Left cardiac atrium (tissue), 4 donors: ENCODE measurements around the gene ADRB2. TPM values are rescaled to one million over a fixed set of nuclear protein-coding genes. Genes with fewer than 3 reads are reported as not detected.
"Not testable (repeated sequence)": the region's sequence is repeated elsewhere in the genome, so short reads cannot be mapped to it uniquely, and the experiment has no call there.

Experiments
- ATAC-seq, 2 donors: fragments of 200-7000 bp; cut with Tn5 transposase; one replicate each; pipeline ENCODE4 v1.9.1; 2020; ENCODE audit warnings: mild to moderate bottlenecking in 2 of 2, moderate library complexity in 2 of 2
- DNase-seq: peaks from one replicate; pipeline ENCODE4 v3.0.0-alpha.2; 2020
- intact Hi-C, 2 donors: fragments of 100-400 bp; cut with DNase I; formaldehyde crosslinking; loops; one replicate each; pipeline versions ENCODE4 v1.14.1 to v1.15.1; 2022 to 2023
- total RNA-seq, 2 donors: library from RNA; stranded (reverse); fragmentation: NEBNext Ultra II Directional; extraction: Animal tissue kit (Norgen Biotek cat#: 25700); gene quantifications; one replicate each; pipeline ENCODE4 v1.2.1, GENCODE V29; 2021
- donor health status: DM: no; HTN: yes; CAD: no.
- donor health status: DM: no; HTN: yes; CAD: no; lungs with severe emphysema.
- donor health status: DM: yes; HTN: yes; CAD: no.
- donor health status: Dilated cardiomyopathy.

Gene ADRB2
- total RNA-seq, 2 donors from 2014 or later, result 3.3 to 5.8 TPM

- intact Hi-C loops, result loop anchor here in 1 of 2 donors (10.0 kb wide), 1 partner anchor 57 kb away; no protein-coding TSS in a partner anchor
- DNase-seq, result no peak
- ATAC-seq, result no peak
These were observed 24.6 kb upstream of the ADRB2 start for GRCh38 chr5:148801682-148802276.

GRCh38 chr5:148803451-148803850 lies 23.0 kb upstream of the ADRB2 start:
- DNase-seq, ATAC-seq: not testable (repeated sequence)
- intact Hi-C loops, result loop anchor here in 1 of 2 donors (10.0 kb wide), 1 partner anchor 59 kb away; no protein-coding TSS in a partner anchor

GRCh38 chr5:148804393-148804792 lies 22.0 kb upstream of the ADRB2 start:
- ATAC-seq, result no peak
- intact Hi-C loops, result loop anchor here in 1 of 2 donors (10.0 kb wide), 1 partner anchor 60 kb away; no protein-coding TSS in a partner anchor
- no peak for DNase-seq

GRCh38 chr5:148805326-148806290 lies 20.8 kb upstream of the ADRB2 start:
- peak; percentile 35 for DNase-seq
- intact Hi-C loops, result loop anchor here in 1 of 2 donors (10.0 kb wide), 1 partner anchor 61 kb away; no protein-coding TSS in a partner anchor
- ATAC-seq, result peak; percentile 88 to 89

GRCh38 chr5:148806520-148806931 lies 19.9 kb upstream of the ADRB2 start:
- intact Hi-C loops, result loop anchor here in 1 of 2 donors (10.0 kb wide), 1 partner anchor 62 kb away; no protein-coding TSS in a partner anchor
- DNase-seq (no peak), ATAC-seq (peak in 1 of 2 donors; percentile 34)

- no peak for DNase-seq
- intact Hi-C loops, result loop anchor here in 1 of 2 donors (10.0 kb wide), 1 partner anchor 63 kb away; no protein-coding TSS in a partner anchor
- ATAC-seq, result peak; percentile 39 to 42
These were observed 18.6 kb upstream of the ADRB2 start for GRCh38 chr5:148807851-148808250.

- intact Hi-C loops, result loop anchor here in 1 of 2 donors (10.0 kb wide), 1 partner anchor 64 kb away; no protein-coding TSS in a partner anchor
- no peak for DNase-seq
These were observed 17.4 kb upstream of the ADRB2 start for GRCh38 chr5:148808864-148809642.

GRCh38 chr5:148809781-148810524 lies 16.5 kb upstream of the ADRB2 start:
- DNase-seq (no peak), ATAC-seq (no peak)
- intact Hi-C loops, result loop anchor here in 1 of 2 donors (10.0 kb wide), 1 partner anchor 65 kb away; no protein-coding TSS in a partner anchor

More at GRCh38 chr5:148808864-148809642, 17.4 kb upstream of the ADRB2 start:
- peak in 1 of 2 donors; percentile 55 for ATAC-seq

GRCh38 chr5:148810823-148811222 lies 15.6 kb upstream of the ADRB2 start:
- DNase-seq (no peak), ATAC-seq (no peak)
- intact Hi-C loops, result no loop called here

- DNase-seq (no peak), ATAC-seq (no peak)
- intact Hi-C loops, result no loop called here
These were observed 14.7 kb upstream of the ADRB2 start for GRCh38 chr5:148811756-148812155.

GRCh38 chr5:148815086-148815485 lies 11.3 kb upstream of the ADRB2 start:
- ATAC-seq (no peak), DNase-seq (no peak)
- intact Hi-C loops, result no loop called here

GRCh38 chr5:148815578-148815977 lies 10.8 kb upstream of the ADRB2 start:
- ATAC-seq, result no peak
- intact Hi-C loops, result no loop called here
- no peak for DNase-seq

- intact Hi-C loops, result no loop called here
- DNase-seq, result no peak
- no peak for ATAC-seq
These were observed 10.1 kb upstream of the ADRB2 start for GRCh38 chr5:148816357-148816756.

GRCh38 chr5:148816782-148817181 lies 9.6 kb upstream of the ADRB2 start:
- DNase-seq (no peak), ATAC-seq (no peak)
- intact Hi-C loops, result no loop called here

- intact Hi-C loops, result no loop called here
- DNase-seq, result no peak
- no peak for ATAC-seq
These were observed 8.8 kb upstream of the ADRB2 start for GRCh38 chr5:148817606-148818005.

- ATAC-seq, result no peak
- intact Hi-C loops, result loop anchor here in 1 of 2 donors (10.0 kb wide), 1 partner anchor 76 kb away; no protein-coding TSS in a partner anchor
- DNase-seq, result no peak
These were observed 5.7 kb upstream of the ADRB2 start for GRCh38 chr5:148820461-148821395.

GRCh38 chr5:148823871-148824270 lies 2.5 kb upstream of the ADRB2 start:
- intact Hi-C loops, result loop anchor here in 1 of 2 donors (10.0 kb wide), 1 partner anchor 79 kb away; no protein-coding TSS in a partner anchor
- no peak for DNase-seq
- no peak for ATAC-seq
